Measurements from ENCODE around the gene MC2R.
A peak's percentile ranks its signal among the peaks of the same experiment; 100 is the strongest.

MC2R gene

DNA sequence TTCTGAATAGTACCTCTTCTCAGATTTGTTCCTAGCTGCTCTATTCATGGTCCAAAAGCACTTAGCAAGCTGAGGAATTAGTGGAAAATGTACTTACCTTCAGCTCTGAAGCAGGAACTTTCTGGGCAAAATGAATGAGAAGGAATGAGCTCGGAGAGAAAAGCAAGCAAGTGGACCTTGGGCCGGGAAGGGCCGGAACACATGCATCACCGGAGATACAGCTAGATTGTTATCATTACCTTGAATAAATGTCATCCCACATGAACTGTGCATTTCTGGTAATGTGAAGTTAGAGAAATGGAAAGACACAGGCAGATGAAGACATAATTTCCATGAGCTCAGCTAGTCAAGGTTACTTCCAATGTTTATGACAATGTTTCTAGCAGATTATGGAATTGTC, at the start of gene MC2R:
Gene MC2R (minus strand): TSS at position 146 of the 400 bp plus-strand sequence. CDS start 30,018 bp downstream, outside the sequence.
- no peak for DNase-seq

DNA sequence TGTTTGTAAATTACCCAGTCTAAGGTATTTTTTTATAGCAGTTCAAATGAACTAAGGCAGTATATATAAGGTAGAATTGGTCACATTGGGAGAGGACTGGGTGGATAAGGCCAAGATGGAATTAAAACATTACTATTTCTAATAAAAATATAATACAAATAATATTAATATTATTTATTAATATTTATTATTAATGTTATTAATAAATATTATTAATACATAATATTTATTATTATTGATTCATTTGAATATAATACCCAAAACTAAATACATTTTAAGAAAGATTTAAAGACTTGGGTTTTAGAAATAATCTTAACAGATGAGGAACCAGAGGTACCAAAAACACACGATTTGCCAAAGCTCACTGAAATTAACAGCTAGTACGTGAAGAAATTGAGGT, 30.5 kb upstream of the MC2R start:
- DNase-seq: no peak

DNA sequence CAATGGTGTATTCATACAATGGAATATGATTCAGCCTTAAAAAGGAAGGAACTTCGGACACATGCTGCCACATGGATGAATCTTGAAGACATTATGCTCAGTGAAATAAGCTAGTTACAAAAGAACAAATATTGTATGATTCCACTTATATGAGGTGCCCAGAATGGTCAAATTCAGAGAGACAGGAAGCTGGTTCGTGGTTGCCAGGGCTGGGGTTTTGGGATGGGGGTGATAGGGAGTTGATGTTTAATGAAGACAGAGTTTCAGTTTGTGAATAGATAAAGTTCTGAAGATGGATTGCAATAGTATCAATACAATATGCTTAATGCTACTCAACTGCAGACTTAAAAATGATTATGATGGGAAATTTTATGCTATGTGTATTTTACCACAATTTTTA, 28.0 kb upstream of the MC2R start:
- DNase-seq: no peak

DNA sequence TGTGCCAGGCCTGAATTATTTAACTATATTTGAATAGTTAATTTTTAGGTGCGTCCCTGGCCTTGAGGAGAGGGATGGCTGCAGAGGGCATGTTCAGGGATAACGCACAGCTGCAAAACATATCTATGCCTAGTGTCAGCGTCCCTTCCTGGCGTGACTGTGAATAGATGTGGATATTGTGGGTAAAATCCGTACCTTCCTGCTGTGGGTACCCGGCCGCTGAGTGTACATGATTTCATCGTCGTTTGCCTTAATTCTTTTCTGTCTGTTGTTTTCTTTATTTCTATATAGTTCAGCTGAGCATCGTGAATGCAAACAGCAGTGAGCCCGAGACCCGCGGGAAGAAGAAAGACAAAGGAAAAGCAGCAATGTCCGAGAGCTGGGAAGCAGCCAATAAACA, 25.0 kb upstream of the MC2R start:
- no peak for DNase-seq

DNA sequence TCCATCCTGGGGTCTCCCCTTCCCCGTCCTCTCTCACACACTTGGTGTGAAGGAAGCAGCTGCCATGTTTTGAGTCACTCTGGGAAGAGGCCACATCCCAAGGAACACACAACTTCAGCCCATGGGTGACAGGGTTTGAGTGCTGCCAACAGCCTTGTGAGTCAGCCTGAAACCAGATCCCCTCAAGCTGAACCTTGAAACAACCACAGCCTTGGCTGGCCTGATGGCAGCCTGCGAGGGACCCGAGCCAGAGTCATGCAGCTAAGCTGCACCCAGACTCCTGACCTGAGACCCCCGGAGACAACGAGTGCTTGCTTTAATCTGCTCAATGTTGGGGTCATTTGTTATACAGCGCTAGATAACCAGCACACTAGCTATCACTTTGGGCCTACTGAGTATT, 19.3 kb upstream of the MC2R start:
- no peak for DNase-seq

DNA sequence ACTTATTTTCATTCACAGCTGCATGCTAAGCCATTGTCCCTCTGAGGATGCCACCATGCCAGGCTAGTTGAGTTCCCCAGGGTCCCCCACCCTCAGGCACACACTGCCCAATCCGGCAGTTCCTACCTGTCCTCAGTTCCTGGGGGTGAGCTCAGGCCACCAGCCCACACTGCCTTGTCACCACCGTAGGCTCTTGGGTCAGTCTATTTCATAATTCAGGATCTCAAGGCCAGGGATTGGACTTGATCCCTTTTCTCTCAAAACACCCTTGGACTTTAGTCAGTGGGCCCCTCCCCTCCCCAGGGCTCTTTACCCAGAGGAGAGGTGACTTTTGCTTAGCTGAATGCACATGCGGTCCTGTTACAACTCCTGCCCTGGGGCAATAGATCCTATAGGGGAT, 18.7 kb upstream of the MC2R start:
- no peak for DNase-seq

DNA sequence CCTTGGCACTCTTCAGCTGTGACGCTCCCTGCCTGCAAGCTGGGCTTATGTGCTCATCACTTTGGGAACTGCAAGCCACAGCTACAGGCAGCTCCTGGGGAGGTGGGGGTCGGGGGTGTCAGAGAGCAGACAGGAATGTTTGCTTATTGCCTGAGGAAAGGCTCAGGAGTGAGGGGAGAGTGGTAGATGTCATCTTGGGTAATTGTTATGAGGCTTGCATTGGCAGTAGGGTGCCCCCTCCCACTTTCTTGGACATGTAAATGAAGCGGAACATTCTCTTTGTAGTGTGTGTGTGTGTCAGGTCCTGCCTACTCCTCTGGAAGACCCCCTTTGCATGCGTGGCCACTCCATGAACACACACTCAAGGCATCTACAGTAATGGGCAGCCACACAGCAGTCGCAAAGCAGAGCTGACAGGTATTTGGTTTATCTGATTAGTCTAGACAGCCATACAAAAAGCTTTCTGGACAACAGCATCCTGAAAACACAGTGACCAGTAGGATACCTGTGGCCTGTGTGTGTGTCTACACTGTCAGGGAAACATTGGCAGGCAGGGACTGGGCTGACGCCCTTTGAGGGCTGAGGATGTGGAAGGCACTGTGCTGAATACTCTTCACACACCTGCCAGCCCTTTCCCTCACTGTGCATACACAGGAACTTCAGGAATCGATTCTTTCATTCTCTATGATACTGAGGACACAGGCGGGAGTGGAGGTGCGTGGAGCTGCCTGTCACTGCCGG, 17.1 kb upstream of the MC2R start:
- DNase-seq: no peak

DNA sequence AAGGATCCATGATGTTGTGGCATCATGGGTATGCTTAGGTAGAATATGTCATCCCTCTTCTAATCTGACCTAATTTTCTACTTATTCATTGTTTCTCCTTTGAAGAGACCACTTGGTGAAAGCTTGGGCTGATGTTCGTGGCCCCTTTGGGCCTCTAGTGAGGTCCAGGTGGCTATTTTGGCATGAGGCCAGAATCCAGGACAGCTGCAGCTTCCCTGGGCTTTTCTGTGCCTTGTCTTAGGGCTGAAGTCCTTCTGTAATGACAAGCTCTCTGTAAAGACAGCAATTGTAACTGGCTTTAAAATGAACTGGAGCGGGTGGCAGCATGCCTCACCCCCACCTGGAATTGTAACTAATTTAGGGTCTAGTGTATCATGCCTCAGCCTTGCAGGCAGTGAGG, 15.6 kb upstream of the MC2R start:
- DNase-seq: no peak

DNA sequence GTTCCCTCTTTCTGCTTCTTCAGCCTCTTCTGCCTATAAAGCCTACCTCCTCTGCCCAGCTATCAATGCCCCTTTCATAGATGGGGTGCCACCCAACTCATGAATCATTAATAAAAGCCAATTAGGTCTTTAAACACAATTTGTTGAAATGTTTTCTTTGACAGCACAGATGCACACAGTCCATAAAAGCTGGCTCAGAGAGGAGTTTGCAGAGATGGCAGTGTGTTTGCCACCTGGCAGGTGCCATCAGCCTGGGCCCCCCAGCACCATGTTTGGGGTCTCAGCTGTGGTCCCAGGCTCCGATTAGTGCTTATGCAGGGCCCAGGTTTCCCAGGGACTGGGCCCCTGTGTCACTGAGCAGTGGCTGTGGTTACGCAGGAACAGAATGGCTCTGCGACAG, 7.9 kb upstream of the MC2R start:
- no peak for DNase-seq

DNA sequence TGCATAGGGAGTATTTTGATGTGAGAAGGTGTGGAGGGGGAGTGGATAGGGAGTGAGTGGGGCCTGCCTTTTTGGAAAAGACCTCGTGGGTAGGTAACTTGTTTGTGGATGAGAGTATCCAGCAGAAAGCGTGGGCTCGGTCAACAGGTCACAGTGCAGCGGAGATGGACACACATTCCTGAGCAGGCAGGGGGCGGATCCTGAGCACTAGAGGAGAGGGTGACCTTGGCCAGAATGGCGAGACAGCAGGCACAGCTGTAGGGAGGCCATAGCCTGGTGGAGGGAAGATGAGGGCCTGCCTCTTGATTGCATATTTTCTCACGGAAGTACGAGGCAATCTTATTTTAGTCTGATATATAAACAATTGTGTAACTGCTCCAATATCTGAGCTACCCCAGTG, 3.6 kb upstream of the MC2R start:
- no peak for DNase-seq

DNA sequence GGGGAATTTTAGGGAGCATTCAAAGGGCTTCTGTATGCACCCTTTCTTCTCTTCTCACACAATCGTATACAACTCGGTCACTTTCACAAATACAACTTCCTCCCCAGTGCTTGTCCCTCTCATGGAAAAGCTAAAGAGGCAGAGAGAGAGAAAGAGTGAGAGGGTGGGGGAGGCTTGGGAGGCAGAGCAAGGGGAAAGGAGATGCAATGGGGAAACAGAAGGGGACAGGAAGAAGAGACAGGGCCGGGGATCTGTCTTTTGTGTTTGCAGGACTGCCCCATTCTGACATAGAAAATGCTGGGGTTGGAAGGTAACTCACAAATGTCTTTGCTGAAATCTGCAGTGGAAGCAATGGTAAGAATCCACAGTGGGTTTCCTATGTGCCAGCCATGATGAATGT, 2.1 kb upstream of the MC2R start:
- DNase-seq: no peak

DNA sequence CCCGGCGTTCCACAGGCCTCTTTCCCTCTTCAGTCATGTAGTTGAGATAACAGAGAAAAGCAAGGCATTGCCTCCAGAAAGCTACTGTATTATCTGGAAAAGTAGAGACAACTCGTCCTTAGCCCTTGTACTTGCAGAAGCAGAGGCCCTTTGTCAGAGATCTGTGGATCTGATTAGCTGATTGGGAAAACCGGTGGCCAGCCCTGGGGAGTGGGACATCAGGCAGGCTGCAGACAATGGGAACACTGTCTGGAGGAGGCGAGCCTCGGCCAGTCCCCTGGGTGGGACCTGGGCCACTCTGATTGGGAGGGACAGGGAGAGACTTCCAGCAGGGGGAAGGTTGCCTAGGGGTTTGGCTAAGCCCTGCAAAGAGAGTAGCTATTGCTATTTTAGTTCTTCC, 1.2 kb upstream of the MC2R start:
- DNase-seq: no peak

DNA sequence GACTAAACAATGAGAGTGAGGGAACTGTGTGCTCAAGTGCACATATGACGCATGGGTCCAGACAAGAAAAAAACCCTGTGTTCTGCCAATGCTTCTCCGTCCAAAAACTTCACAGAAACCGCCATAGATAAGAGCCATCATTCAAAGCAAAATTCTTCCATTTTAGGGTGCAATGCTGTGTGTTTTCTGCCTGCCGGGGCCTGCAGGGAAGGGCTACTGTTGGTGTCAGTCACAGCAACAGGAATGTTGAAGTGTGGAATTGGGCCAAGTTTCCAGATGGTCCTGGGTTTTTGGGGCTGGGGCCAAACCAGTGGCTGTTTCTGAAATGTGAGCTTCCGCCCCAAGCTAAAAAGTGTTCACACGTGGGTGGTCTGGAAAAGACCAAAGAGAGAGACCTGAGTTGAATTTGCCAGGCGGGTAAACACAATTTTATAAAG, 677 bp upstream of the MC2R start:
- peak; percentile 73 for DNase-seq

DNA sequence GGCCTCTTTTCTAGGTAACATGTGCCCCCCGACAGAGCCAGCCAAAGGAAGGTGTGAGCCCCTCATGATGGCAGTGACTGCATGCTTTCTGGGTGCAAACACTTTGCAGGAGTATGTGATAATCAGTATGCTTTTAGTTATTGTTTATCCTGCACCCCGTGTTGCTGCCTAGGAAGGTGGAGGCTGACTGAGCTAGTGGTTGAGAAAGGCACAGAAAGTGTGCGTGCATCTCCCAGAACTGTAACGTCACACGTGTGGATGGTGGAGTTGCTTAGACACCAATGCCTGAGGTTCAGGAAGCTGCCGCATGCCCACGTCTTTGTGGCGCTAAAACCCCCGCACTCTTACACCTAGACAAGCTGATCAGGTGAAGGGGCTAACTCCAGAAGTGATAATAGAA, 580 bp downstream of the MC2R start:
- no peak for DNase-seq

DNA sequence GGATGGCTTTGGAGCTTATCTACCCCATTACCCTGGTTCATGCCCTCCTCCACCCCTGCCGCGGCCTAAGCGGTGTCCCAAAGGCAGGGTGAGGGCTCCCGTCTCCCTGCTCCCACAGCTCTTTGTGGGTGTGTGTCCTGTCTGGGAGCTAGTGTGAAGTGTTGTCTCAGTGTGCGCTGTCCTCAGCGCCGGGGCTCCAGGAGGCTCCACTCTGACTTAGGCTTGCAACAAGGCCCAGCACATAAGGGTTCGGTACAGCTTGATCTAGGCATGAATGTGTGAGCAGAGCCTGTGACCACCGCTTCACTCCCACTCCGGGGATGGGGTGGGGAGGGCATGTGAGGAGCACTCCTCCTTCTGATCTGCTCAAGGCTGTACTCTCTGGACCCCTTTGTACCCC, 1.2 kb downstream of the MC2R start:
- no peak for DNase-seq

DNA sequence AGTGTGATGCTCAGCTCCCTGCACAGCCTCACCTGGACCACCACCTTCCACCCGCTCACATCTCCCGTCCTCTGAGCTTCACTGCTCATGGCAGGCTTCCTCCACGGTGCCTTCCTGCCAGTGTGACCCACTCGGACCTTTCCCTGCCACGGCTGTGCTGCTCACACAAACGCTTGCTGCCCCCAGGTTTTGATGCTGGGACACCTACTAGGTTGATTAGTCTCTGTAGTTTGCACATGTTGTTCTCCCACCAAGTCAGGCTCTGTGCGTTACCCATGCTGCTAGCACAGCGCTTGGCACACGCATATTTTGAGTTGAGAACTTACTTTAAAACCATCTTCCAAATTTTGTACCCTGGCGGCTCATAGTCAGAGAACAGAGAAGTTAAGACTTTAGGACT, 2.1 kb downstream of the MC2R start:
- no peak for DNase-seq

DNA sequence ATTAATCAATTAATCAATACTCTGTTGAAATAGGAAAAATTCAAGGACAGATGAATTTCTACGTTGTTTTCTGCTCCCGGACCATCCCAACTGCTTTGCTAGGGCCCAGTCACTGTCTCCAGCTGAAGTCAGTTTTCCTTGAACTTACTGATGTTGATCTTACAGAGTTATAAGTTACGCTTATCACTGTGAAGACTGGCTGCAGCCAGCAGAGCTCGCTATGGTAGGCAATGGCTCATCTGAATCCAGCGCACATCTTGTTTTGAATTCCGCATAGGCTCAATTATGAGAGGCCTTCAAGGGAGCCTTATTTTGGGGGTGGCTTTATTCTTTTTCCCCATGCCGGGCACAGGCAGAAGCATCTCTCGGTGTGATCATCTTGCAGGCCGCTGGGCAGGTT, 2.7 kb downstream of the MC2R start:
- DNase-seq: no peak

DNA sequence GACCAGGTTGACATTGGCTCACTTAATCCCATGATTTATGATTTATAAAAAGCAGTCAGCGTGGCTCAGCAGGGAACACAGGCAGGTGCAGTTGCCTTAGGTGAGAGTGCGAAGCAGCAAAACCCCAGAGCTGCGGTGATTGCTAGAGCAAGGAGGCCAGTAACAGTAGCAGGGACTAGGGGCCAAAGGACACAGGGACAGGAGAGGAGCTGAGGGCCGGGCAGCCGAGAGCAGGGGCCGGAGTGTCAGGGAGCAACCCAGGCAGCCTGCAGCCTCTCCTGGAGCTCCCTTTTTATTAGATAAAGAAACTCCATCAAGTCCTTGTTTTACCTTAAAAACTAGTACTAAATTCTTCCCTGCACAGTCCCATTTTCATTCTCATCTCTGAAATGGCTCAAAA, 4.3 kb downstream of the MC2R start:
- DNase-seq: no peak

DNA sequence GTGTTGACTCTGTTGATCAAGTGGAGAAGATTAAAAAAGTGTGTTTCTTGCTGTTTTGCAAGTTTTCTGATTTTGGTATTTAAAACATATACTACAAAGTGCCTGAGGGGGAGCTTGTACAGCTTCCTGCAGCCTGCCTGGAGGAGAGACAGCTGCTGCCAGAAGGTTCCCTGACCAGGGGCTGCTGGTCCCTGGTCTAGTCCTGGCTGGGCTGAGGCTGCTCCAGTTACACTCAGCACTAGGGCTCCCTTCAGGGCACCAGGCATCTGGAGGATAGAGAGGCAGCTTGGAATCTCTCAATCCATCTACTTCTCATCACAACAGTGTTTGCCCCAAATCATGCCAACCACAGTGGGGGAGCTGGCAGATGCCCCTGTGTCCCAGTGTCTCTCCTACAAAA, 4.8 kb downstream of the MC2R start:
- DNase-seq: no peak

DNA sequence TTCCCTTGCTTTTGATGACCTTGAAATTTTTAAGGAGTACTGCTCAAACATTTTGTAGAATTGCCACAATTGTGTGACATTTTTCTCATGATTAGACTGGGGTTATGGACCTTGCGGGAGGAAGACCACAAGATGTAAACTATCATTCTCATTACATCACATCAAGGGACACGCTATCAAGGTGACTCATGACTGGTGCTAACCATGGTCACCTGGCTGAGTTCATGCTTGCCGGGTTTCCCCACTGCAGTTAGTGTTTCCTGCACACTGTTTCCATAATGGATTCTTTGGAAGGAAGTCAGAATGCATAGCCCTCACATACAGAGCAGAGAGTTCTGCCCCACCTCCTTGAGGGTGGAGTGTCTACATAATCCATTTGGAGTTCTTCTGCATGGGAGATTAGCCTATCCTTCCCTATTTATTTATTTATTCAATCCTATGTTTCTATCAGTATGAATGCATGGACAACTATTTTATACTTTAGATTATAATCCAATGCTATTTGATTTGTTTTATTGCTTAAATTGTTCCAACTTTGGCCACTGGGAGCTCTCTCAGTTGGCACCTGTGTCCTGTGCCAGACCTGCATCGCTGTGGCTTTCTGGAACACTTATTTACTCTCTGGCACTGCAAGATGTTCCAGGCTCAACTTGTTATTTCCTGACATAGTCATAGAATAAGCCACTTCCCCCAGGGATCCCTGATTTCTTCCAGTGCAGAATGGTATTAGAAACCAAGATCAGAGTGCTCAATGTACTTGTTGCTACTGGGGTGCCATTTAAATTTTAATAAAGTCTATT, 6.0 kb downstream of the MC2R start:
- DNase-seq: no peak

DNA sequence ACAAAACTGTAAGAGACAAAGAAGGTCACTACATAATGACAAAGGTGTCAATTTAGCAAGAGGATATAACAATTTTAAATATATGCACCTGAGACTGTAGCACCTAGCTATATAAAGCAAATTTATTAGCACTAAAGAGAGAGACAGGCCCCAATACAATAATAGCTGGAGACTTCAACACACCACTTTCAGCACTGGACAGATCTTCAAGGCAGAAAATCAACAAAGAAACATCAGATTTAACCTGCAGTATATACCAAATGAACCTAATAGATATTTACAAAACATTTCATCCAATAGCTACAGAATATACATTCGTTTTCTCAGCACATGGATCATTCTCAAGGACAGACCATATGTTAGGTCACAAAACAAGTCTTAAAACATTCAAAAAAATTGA, 14.7 kb downstream of the MC2R start:
- DNase-seq: no peak

DNA sequence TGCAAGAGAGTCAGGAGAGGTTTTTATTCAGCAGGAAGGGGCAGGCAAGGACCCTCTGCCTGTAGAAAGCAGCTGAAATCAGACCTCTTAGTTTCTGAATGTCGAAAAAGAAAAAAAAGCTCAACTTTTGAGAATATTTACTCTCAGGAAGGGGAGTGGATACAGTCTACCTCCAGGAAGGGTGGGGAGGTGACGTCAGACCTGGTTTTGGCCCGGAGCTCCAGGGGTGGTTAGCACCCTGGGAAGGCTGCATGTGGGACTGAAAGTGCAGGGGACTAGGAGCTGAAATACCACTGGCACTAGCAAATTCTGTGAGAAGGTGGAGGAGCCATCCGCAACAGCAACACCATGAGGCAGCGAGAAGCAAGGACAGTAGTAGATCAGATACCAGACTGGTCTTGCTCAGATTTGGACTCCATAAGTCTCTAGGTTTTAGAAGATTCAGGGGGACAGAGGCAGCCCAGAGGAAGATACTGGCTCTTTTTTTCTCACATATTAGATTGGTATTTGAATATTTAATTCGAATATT, 19.8 kb downstream of the MC2R start:
- DNase-seq: no peak

DNA sequence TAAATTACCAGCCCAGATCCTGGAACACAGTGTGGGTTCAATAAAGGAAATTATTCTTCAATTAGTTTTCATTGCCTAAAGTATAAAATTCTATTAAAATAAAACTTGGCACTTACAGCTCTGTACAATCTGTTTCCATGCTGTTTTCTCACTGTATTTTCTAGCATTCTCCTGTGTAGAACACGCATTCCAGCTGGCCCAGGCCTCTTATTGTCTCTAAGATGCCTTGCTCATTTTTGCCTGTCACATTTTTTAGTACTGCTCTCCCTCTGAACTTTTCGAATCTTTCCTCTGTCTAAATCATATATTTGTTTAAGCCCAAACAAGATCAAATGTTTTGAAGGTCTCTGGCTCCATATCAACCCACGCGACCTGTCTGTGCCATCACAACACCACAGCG, 20.8 kb downstream of the MC2R start:
- no peak for DNase-seq

DNA sequence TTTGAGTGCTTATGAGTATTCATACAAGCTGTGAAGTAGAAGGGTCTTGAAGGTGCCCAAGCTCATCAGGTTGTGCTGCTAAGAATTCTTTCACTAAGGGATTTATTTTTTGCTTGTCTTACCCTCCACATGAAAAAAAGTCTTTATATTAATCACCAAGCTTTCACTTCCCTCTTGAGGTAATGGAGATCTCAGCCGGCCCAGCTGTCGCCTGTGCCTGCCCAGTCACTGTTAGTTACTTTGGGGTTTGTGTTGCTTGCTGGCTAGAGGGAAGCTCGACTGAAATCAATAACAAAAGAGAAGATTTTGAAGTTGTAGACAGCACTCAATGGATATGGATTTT, 21.9 kb downstream of the MC2R start:
- no peak for DNase-seq

DNA sequence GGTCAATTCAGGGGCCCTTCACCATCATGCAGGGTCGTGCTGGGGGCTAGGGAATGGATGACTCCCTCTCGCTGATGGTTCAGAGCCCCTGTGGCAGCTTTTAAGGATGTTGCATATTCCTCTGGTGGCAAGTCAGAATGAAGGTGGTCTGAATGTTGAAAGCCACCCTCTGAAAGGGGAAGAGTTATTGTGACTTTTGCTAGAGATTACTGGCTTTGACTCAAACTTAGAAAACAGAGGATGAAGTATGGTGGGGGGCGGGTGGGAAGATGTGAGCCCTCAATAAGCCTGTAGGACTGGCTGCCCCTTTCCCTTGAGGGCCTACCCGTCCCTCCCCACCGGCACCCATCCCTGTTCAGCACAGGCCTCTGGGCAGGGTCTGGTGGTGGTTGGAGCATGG, 23.2 kb downstream of the MC2R start:
- DNase-seq: no peak

Measured in NCI-H1694 (cell line).